COLO668 (cell line): Measurements from ENCODE around the gene SHMT1.

ENCODE experiments used
- DNase-seq: peaks from one replicate; lab custom pipeline; 2025; ENCODE audit not compliant: unreplicated experiment; lab: John Stamatoyannopoulos, UW

SHMT1 gene

GRCh38 chr17:18291718-18292540, 71.4 kb downstream of the SHMT1 start:
- no peak for DNase-seq

- no peak for DNase-seq
Measured at GRCh38 chr17:18285296-18285695, 78.1 kb downstream of the SHMT1 start.

- no peak for DNase-seq
Measured at GRCh38 chr17:18281788-18282187, 81.6 kb downstream of the SHMT1 start.

GRCh38 chr17:18280766-18281371, 82.5 kb downstream of the SHMT1 start:
- DNase-seq = peak; percentile 47

- no peak for DNase-seq
Measured at GRCh38 chr17:18280249-18280648, 83.1 kb downstream of the SHMT1 start.

GRCh38 chr17:18278867-18279266, 84.5 kb downstream of the SHMT1 start:
- DNase-seq = no peak
